ENCODE data around the gene SMAP2. TPM values are rescaled to one million over a fixed set of nuclear protein-coding genes. Genes with fewer than 3 reads are reported as not detected.
A peak's percentile ranks its signal among the peaks of the same experiment; 100 is the strongest.
"Not testable (repeated sequence)": the region's sequence is repeated elsewhere in the genome, so short reads cannot be mapped to it uniquely, and the experiment has no call there.

SMAP2 gene
- total RNA-seq, 4 donors from 2014 or later = 14.9 to 121 (median 47.5) TPM

DNA sequence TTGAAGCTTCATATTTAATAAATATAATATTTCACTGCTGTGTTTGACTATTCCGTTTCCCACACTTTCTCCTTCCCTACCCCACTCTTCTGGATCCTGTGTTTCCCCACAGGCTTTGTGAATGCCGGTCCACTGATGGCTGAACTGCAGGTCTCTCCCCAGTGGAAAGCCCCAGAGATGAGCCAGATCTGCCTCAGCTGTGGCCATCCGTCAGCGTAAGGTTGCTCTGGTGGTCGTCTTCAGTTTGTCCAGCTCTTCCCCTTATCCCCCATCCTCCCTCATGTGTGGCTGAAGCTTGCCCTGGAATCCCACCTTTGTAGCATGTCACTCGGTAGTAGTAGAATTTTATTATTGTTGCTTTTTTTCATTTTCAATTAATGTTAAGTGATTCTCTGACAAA is 11.4 kb downstream of the SMAP2 start:
- in situ Hi-C loops (cut with MboI; ENCODE audit: low sequenced_read_pairs in 4 of 4) (no loop called here), intact Hi-C loops (cut with DNase I; ENCODE audit: low total_unique reads) (no loop called here)
- ATAC-seq (no peak), DNase-seq (no peak)
- no peaks in the 10 kb centered on the region for H3K27me3 ChIP-seq
- TF ChIP-seq POLR2A (IDR thresholded peaks at IDR 0.05) = no peak
- TF ChIP-seq, protein P1, sequence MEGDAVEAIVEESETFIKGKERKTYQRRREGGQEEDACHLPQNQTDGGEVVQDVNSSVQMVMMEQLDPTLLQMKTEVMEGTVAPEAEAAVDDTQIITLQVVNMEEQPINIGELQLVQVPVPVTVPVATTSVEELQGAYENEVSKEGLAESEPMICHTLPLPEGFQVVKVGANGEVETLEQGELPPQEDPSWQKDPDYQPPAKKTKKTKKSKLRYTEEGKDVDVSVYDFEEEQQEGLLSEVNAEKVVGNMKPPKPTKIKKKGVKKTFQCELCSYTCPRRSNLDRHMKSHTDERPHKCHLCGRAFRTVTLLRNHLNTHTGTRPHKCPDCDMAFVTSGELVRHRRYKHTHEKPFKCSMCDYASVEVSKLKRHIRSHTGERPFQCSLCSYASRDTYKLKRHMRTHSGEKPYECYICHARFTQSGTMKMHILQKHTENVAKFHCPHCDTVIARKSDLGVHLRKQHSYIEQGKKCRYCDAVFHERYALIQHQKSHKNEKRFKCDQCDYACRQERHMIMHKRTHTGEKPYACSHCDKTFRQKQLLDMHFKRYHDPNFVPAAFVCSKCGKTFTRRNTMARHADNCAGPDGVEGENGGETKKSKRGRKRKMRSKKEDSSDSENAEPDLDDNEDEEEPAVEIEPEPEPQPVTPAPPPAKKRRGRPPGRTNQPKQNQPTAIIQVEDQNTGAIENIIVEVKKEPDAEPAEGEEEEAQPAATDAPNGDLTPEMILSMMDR (IDR thresholded peaks at IDR 0.05 in 4 of 5, conservative IDR thresholded peaks at IDR 0.05 in 1 of 5) = no peak
- peak overlapping the region; percentile 31 to 67 (median 58) for H3K27ac ChIP-seq
- no peaks in the 10 kb centered on the region for H3K36me3 ChIP-seq
- H3K4me3 ChIP-seq = no peak overlapping the region
- H3K9me3 ChIP-seq = no peaks in the 10 kb centered on the region
- peaks cover 16 to 32% of the 10 kb centered on the region in 2 donors for H3K4me1 ChIP-seq

DNA sequence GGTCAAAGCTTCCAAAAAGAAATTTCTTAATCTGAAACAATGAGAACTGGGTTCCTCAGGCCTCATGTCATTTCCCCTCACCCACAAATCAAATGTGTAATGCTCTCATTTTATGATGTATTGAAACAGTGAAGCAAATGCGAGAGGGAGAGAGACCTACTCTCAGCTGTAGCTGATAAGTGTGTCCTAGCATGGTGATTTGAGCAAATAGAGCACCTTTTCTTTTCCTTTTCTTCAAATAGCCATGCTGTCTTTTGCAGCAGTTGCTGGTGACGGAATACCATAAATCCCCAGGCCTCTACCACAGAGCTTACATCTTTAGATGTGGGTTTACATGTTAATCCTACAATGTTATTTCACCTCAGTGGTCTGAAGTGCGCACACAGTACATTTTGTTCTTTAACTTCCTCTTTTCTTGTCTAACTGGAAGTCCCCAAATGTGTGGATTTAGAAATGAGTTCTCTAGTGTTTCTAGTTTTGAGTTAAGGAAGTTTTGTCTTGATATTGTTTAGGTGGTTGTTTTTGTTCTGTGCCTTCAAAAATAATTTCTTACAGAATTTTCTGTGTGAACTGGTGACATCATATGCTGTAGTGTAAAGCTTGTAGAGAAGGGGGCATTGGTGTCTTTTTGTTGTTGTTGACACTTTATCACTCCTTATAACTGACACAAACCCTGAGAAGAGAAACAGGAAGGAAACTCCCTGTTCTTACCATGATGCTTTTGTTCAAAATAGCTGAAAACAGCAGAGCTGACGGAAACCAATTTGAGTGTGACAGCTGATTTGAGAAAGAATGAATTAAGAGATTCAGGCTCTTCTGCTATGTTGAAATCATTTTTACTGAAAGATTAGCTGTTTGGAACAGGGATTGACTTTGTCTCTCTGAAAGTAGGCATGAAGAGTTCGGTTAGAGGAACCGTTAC is 12.2 kb downstream of the SMAP2 start:
- H3K27me3 ChIP-seq = no peaks in the 10 kb centered on the region
- no peak for DNase-seq
- no peak overlapping the region for H3K4me3 ChIP-seq
- in situ Hi-C loops (cut with MboI; ENCODE audit: low sequenced_read_pairs in 4 of 4) (no loop called here), intact Hi-C loops (cut with DNase I; ENCODE audit: low total_unique reads) (no loop called here)
- H3K36me3 ChIP-seq = no peaks in the 10 kb centered on the region
- TF ChIP-seq, protein P1 (IDR thresholded peaks at IDR 0.05 in 4 of 5, conservative IDR thresholded peaks at IDR 0.05 in 1 of 5) = no peak
- TF ChIP-seq POLR2A (IDR thresholded peaks at IDR 0.05) = no peak
- H3K4me1 ChIP-seq = peaks cover 22 to 35% of the 10 kb centered on the region in 2 donors
- H3K9me3 ChIP-seq = no peaks in the 10 kb centered on the region
- H3K27ac ChIP-seq = peak overlapping the region; percentile 31 to 67 (median 58)
- no peak for ATAC-seq

DNA sequence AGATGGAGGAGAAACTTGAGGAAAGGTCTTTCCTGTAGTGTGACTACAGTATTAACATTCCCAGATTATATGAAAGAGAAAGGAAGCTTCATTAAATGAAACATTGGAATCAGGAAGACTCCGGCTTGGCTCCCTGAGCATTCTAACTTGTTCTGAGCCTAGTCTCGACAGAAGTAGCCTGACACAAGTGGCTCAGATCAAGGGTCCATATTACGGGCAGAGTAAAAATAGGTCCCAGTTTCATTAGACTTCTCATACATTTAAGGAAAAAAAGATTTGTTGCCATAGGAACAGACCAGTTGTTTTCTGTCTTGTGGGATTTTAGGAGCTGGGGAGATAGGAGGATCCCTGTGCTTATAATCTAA is 12.8 kb downstream of the SMAP2 start:
- intact Hi-C loops (cut with DNase I; ENCODE audit: low total_unique reads) = no loop called here
- no peaks in the 10 kb centered on the region for H3K36me3 ChIP-seq
- no peaks in the 10 kb centered on the region for H3K27me3 ChIP-seq
- H3K27ac ChIP-seq = peak overlapping the region; percentile 31 to 67 (median 58)
- no peak for DNase-seq
- no peaks in the 10 kb centered on the region for H3K9me3 ChIP-seq
- H3K4me1 ChIP-seq = peaks cover 29 to 41% of the 10 kb centered on the region in 2 donors
- no peak overlapping the region for H3K4me3 ChIP-seq
- in situ Hi-C loops (cut with MboI; ENCODE audit: low sequenced_read_pairs in 4 of 4) = no loop called here
- ATAC-seq = no peak
- no peak for TF ChIP-seq POLR2A (IDR thresholded peaks at IDR 0.05)
- TF ChIP-seq, protein P1 (IDR thresholded peaks at IDR 0.05 in 4 of 5, conservative IDR thresholded peaks at IDR 0.05 in 1 of 5) = no peak

DNA sequence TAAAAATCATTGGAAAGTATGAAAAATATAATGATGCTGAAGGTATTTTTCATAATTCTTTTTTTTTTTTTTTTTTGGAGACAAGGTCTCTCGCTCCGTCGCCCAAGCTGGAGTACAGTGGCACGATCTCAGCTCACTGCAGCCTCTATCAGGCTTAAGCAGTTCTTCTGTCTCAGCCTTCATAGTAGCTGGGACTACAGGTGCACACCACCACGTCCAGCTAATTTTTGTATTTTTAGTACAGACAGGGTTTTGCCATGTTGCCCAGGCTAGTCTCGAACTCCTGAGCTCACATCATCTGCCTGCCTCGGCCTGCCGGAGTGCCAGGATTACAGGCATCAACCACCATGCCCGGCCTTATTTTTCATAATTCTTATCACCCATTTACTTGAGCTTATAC is 13.3 kb downstream of the SMAP2 start:
- in situ Hi-C loops (cut with MboI; ENCODE audit: low sequenced_read_pairs in 4 of 4) = no loop called here
- peak overlapping the region; percentile 31 to 67 (median 58) for H3K27ac ChIP-seq
- TF ChIP-seq, protein P1 (IDR thresholded peaks at IDR 0.05 in 4 of 5, conservative IDR thresholded peaks at IDR 0.05 in 1 of 5) = no peak
- TF ChIP-seq POLR2A (IDR thresholded peaks at IDR 0.05) = no peak

DNA sequence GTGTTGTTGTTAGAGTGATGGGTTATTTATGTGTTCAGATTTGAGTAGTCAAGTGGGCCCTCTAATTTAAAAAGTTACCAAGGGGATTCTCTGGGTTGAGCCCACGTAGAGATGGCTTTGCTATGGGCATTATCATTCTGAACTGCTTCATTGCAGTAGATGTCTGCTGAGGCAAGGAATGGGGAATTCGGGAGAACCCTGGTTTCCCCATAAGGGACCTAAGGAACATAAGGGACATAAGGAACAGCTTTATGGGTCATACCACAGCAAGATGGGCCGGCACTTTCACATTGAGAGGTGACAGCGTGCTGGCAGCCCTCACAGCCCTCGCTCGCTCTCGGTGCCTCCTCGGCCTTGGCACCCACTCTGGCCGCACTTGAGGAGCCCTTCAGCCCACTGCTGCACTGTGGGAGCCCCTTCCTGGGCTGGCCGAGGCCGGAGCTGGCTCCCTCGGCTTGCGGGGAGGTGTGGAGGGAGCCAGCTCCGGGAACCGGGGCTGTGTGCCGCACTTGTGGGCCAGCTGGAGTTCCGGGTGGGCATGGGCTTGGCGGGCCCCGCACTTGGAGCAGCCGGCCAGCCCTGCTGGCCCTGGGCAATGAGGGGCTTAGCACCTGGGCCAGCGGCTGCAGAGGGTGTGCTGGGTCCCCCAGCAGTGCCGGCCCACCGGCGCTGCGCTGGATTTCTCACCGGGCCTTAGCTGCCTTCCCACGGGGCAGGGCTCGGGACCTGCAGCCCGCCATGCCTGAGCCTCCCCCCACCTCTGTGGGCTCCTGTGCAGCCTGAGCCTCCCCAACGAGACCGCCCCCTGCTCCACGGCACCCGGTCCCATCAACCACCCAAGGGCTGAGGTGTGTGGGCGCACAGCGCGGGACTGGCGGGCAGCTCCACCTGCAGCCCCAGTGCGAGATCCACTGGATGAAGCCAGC is 14.1 kb downstream of the SMAP2 start:
- H3K36me3 ChIP-seq; intact Hi-C loops (cut with DNase I; ENCODE audit: low total_unique reads); DNase-seq; in situ Hi-C loops (cut with MboI; ENCODE audit: low sequenced_read_pairs in 4 of 4); H3K4me3 ChIP-seq; H3K27me3 ChIP-seq; H3K9me3 ChIP-seq; ATAC-seq: not testable (repeated sequence)
- Histone ChIP-seq H3K27ac (peak overlapping the region; percentile 31 to 67 (median 58)), H3K4me1 (peaks cover 39 to 54% of the 10 kb centered on the region in 2 donors)

More for the DNA sequence above, 13.3 kb downstream of the SMAP2 start:
- H3K4me3 ChIP-seq = no peak overlapping the region
- peaks cover 32 to 46% of the 10 kb centered on the region in 2 donors for H3K4me1 ChIP-seq
- ATAC-seq = no peak
- no peaks in the 10 kb centered on the region for H3K9me3 ChIP-seq
- intact Hi-C loops (cut with DNase I; ENCODE audit: low total_unique reads) = no loop called here
- no peak for DNase-seq
- no peaks in the 10 kb centered on the region for H3K27me3 ChIP-seq
- no peaks in the 10 kb centered on the region for H3K36me3 ChIP-seq

DNA sequence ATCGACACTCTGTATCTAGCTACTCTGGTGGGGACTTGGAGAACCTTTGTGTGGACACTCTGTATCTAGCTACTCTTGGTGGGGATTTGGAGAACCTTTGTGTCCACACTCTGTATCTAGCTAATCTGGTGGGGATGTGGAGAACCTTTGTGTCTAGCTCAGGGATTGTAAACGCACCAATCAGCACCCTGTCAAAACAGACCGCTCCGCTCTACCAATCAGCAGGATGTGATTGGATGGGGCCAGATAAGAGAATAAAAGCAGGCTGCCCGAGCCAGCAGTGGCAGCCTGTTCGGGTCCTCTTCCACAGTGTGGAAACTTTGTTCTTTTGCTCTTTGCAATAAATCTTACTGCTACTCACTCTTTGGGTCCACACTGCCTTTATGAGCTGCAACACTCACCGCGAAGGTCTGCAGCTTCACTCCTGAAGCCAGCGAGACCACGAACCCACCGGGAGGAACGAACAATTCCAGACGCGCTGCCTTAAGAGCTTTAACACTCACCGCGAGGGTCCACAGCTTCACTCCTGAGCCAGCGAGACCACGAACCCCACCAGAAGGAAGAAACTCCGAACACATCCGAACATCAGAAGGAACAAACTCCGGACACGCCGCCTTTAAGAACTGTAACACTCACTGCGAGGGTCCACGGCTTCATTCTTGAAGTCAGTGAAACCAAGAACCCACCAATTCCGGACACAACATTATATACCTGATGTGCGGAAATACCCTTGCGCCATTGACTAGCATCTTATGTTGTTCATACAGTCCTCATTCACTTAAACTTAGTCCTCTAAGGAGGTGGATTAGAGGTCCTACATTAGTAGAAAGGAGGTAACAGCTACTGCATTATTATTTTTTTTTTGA is 15.2 kb downstream of the SMAP2 start:
- in situ Hi-C loops (cut with MboI; ENCODE audit: low sequenced_read_pairs in 4 of 4); DNase-seq; H3K27me3 ChIP-seq; ATAC-seq; H3K36me3 ChIP-seq; intact Hi-C loops (cut with DNase I; ENCODE audit: low total_unique reads); H3K9me3 ChIP-seq: not testable (repeated sequence)
- Histone ChIP-seq H3K4me3 (peak overlapping the region in 1 of 4 donors; percentile 5), H3K27ac (peak overlapping the region; percentile 77 to 90 (median 84)), H3K4me1 (peaks cover 41 to 57% of the 10 kb centered on the region in 2 donors)

Measured in gastrocnemius medialis (tissue), 4 donors.